GM12891 (cell line): Measurements from ENCODE around the gene IFNA14.

Source experiments
- POLR2A ChIP-seq: IDR thresholded peaks from 2 replicates; pipeline ENCODE4 v1.6.1; 2011; ENCODE audit warnings: low read depth, low read length, control low read depth
- SPI1 ChIP-seq: IDR thresholded peaks from 2 replicates; pipeline ENCODE4 v1.6.1; 2011; ENCODE audit warnings: low read depth, low read length, control low read depth

DNA sequence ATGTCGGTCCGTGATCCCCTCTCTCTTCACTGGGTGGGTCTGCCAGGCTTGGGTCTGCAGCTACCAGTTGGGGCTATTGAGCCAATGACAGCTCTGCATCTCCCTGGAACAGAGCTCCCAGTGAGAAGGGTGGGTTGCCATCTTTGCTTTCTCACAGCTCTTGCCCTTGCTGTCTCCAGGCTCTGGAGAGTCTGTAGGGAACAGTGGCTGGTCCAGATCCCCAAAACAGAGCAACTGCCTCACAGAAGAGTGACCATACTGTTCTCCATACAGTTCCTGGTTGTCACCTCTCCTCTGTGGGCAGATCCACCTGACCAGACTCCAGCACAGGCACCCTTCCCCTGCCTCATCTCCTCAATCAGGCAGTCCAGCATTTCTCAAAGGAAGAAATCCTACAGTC is 6.5 kb downstream of the IFNA14 start:
- TF ChIP-seq POLR2A (no peak), SPI1 (no peak)
